Activated T-cell treated with anti-CD3 and anti-CD28 coated beads for 4 hours (primary cell): ENCODE measurements around the gene NPS.

Source experiments
- DNase-seq: peaks from one replicate; pipeline ENCODE4 v3.0.0-alpha.2; 2020

The NPS gene

DNA sequence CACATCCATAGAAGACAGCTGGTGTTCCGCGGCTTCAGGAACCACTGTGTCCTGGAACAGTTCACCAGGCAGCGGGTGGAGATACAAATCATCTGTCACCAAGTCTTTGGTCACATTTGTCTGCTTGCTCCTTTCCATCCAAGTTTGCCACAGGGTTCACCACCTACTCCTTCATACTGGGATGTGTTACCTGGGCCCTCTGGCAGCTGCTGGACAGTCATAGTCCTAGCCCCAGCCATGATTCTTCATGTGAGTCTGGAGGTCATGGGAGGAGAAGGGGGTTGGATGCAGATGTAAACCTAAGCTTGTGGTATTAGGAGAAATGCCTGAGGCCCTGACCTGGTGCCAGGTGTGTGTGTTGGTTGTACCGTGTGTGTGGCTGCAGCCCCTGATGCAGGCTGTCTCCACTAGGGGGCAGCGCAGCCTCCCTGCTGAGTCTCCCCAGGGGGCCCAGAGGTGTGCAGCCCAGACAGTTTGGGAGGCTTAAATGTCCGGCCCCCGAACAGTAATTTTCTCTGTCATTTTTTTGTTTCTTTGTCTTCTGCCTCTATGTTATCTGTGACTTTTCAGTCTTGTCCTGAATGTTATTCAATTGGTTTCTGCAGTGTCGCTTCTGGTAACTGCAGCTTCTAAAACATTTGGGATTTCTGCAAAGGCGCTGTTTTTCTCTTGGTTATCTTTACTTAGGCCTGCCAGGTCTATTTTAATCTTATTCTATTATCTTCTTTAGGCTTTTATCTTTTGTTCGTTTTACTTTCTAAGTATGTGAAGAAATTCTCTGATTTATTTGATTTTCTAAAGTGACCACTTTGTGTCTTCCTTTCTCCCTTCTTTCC is 14.8 kb downstream of the NPS start:
- no peak for DNase-seq

DNA sequence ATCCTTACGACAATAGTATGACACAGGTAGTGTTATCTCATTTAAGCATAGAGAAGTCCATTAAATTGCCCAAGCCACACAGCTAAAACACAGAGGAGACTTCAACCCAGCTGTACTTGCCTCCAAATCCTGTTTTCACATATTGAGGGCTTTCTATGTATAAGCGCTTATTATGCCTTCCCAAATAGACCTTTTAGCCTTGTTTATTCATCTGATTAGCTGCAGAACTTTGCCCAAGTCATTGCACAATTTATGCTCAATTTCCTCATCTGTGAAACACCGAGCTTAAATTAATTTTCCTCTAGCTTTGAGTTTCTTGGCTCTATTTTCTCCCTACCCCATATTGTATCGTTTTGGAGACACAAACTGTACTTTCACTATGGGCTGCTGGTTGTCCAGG is 15.5 kb downstream of the NPS start:
- no peak for DNase-seq

DNA sequence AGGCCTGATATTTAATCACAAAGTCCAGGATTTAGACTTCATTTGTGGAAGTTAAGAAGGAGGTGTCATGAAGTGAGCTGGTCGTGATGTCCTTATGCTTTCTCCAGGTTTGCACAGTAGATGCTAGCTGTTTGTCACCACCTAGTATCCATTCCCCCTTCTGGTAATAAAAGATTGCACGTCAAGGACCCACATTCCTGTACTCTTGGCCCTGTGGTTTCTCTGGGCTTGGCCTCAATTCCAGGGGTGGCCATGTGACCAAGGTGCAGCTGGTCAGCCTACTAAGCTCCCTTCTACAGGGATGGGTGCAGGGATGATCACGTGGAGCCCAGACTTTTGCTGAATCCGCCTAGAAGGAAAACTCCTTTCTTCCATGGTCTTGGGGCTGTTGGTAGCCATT is 16.5 kb downstream of the NPS start:
- no peak for DNase-seq

DNA sequence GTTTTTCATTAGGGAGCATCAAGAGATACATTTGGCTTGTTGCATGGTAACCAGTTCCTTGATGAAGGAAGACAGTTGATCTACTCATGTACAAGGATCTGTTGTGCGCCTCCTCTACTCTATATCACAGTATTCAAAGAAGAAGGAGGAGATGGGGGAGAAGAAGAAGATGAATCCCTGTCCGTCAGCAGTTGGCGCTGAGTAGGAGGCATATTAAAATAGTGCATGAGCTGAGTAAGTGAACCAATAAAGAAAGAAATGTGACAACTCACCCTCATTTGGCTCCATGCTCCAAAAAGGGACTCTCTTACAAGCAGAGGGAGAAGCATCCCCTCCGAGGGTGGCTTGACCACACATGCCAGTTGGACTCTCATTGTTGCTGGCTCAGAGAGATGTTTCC is 20.1 kb downstream of the NPS start:
- no peak for DNase-seq

DNA sequence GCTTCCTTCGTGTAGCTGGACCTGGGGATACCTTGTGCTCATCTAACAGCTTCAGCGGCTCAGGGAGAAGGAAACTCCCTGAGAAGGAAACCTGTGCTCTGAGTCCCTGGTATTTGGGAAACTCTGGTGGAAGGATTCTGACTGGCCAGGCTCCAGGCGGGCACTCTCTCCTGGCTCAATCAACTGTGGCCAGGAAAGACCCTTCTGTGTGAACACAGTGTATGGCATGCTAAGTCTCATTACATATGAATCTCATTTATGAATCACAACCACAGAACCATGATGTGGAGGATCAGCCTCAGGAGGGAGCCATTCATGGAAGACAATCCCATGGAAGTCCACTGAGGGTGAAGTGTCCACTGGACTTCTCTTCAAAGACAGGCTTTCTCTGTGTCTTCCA is 20.9 kb downstream of the NPS start:
- DNase-seq: no peak

DNA sequence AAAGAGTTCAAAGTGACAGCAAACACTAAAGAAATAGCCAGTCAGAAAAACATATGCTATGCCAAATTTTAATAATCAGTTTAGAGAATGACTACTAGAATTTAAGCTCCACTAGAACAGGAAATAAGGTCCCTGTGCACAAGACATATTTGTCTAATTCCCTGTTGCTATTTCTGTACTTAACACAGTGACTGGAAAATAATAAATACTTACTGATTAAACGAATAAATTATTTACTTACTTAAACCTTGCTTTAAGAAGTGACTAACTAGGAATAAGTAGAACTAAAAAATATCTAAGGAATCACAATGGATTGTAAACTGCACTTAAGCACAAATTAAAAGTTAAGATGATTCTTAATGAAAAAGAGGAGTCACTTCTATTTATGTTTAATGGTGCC is 22.3 kb downstream of the NPS start:
- no peak for DNase-seq

DNA sequence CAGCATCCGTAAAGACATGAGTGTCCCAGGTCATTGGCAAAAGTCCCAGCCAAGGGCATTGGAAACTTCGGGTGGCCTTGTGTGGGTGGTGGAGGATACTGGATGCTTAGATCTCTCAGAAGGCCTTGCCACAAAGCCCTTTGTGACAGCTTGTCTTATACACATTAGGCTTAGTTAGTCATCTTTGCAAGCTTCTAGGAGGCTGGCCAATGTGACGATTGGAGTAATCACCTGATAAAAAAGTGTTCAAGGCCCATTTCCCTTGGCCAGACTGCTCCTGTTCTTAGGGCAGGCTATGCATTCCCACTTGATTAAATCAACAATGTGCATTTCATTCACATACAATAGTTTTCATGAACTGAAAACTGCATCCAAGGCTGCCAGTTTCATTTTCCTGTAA is 26.9 kb downstream of the NPS start:
- DNase-seq: no peak

DNA sequence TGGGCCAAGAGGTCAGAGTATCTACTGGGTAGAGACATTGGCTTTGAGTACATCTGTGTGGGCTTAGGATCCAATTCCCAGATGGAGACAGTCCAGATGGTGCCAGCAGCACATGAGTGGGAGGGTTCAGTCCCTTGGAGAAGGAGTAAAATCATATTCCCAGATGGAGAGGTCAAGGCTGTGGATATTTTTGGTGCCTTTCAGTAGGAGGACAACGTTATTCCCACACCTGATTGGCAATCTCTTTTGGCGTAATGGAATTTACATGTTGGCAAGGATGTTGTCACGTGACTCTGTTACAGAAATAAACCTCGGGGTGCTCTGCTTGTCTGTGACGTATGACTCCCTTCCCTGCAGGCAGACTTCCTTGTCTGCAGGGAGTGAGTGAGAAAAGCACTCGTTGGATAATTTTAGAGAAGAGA is 27.6 kb downstream of the NPS start:
- no peak for DNase-seq

DNA sequence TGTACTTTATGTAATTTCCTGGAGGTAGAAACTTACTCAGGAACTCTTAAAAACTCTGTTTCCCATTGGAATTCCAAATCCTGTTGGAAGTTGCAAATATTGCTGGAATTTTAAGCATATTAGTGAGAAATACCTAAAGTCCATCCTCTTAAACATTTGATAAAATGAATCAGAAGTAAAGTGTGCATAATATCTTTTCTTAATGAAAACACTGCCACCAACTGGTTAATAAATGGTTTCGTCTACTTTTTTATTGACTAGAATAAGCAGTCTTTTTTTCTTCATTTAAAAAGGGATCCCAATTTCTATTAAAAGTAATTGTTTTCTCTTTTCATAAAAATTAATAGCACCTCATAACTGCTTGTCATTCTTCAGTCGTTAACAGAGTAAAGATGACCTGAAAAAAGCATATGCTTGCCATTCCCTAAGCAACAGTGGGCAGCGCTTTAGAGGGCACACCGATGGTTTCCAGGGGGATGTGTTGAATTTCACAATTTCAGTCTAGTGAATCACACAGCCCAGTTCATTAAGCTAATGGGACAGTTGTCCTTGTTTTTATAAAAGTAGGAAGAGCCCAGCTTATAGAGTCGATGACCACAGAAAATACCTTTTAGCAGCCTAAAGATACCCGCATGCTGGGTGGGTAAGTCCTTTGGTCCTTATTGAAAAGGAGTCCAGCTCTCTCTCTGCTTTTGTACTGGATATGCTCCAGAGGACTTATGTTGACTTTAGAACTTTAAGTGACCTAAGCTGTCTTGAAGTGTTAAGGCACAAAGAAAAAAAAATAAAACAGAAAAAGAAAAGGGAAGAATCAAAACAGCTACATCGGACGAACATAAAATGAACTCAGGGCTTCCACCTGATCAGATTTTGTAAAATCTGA is 28.5 kb downstream of the NPS start:
- DNase-seq: no peak

DNA sequence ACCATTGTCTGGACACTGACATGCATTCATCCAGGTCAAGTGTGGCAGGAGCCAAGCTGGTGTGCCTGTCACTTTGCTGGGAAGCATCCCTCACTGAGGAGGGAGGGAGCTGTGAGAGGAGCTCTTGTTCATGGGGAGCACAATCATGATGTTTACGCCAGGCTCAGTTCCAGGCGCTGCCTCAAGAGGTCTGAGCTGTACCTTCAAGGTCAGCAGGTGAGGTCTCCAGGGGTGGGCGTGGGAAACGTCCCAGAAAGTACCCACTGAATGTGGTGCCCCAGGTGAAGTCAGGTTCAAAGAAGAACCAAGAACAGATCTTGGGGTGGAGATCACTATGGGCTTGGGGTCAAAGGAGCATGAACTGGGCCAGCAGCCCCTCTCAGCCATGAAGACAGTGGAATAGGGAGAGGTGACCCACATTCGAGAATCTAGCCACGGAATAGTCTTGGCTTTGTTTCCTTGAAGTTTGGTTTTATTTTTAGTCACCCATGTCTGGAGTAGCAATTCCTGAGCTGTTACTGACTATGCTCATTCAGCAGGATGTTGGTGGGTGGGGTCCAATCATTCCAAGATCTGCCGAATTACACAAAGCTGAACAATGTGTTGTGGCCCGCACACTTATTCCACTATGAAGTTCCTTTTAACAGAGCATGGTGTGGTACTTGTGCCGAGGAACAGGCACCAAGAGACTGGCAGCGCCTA is 29.3 kb downstream of the NPS start:
- no peak for DNase-seq

DNA sequence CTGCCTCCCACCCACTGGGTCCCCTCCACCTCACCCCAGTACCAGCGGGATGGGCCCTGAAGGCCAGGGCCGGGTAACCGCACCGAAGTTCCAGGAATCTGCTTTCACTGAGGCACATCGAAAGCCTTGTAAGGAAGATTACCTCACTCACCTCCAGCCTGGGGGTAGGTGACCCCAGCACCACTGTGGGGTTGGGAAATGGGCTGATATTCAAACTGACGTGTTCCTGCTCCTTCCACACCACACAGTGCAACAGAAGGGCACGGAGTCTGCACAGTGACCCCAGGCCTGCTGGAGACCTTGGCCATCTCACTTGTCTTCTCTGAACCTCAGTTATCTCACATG is 29.8 kb downstream of the NPS start:
- DNase-seq: no peak

DNA sequence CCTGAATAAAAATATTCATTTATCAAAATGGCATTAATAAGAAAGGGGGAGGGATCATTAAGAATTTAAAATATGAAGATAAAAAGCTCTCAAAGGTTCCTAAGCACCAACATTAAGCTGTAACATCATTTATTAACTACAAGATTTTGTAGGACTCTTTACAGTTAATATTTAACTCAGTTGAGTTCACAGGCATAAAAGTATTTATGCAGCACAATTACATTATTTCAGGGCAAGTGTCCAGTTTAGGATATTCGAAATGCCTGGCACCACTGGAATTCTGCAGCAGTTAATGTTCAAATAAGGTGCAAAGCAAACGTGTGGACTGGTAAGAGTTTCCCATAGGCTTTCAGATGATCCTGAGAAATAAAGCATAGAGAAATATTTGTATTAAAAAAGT is 30.5 kb downstream of the NPS start:
- no peak for DNase-seq

DNA sequence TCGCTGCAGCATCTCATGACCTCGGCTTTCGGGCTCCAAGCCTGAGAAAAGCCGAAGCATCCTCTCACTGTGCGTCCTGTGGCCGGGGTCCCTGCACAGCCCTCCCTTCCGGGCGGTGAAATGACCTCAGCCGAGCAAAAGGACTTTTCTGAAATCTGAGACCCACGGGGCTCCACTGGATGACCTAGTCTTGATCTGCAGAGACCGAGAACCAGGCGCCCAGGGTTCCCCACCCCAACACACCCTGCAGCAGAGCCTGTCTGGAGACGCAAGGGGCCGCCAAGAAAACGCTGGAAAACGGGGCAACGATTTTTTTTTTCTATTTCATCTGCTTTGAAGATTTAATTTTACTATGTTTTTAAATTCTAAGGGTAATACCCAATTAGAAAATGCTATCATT is 31.7 kb downstream of the NPS start:
- no peak for DNase-seq

DNA sequence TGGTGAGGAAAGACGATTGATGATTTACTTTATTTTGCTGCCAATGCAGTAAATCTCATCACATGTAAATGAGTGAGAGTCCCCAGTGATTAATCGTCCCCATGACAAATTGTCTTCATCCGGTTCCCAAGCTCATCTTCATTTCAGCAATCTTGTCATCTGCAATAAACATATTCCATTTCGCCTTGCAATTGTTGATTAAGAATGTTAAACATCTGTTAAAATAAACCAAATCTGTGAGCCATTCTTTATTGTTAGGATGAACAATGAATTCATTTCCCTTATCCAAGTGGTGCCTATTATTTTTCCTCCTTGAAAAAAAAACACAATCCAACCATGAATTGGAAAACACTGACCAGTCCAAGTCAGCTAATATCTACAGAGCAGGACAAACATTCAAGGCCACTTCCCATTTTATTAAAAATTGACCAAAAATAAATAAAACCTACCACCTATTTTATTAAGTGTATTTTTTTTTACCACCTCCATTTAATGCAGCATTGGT is 36.5 kb downstream of the NPS start:
- DNase-seq: no peak

DNA sequence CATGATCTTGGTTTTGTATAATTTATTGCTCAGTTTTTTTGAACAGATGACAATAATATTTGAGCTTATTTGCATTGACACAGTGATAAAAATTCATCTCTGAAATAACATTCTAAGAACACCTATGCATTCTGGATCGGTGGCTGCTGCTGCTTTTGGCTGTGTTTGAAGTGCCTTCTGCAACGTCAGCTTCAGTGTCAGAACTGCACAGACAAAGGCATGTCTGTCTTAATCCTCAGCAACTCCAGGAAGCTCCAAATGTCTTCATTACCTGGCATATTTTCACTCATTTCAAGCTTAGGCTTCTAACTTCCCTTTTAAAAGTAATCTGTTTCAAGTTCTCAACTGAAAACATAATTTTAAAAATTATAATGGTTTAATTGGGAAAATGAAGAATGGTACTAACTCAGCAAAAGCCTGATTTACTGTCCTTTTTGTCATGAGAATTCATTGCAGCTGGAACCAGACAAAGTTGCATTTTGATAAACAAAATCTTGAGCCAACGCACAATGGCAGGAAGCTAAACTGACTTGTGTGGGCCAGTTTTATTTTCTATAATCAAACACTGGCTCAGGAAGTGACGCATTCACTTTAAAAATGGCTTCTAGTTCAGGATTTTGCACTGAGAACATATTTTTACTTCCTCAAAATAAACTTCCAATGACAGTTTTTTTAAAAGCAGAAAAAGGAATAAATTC is 38.7 kb downstream of the NPS start:
- DNase-seq: no peak

DNA sequence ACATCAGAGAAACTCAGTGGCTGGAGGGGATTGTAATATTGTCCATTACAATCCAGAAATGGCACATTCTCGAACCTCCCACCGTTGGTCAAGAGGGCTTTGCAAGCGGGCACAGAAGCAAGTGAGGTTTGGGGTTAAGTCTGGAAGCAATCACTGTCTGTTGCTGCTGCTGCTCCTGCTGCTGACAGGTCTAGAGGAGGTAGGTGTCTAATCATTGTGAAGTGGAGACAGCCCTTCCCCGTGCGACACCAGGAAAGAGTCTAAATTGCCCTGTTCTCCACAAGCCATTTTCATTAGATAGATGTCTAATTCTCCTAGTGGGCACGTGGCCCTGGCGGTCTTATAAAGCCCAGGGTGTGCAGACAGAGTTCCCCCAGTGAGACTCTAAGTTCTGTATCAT is 43.5 kb downstream of the NPS start:
- DNase-seq: no peak

DNA sequence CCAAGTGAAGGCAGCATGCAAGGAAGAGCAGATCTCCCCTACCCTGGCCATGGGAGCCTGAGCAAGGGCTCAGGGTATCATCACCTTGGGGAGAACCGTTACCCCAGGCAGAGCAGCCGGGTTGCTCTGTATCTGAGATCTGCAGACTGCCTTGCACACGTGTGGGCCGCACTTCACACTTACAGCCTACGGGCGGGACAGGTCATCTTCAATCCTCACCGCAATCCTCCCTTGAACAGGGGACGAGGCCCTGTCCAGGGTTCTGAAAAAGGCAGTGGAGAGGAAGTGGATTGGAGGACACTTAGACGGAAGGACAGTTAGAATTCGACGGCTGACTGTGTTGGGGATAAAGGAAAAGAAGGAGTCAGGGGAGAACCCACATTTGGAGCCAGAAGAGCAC is 51.4 kb downstream of the NPS start:
- no peak for DNase-seq
